HG03039 (cell line): ENCODE results near the gene WDR27.

Experiments
- ATAC-seq: cut with Tn5 transposase; IDR thresholded peaks from one replicate; pipeline ENCODE4 v1.9.1; 2021; ENCODE audit warnings: mild to moderate bottlenecking, moderate library complexity; ENCODE audit not compliant: unreplicated experiment

WDR27 gene

DNA sequence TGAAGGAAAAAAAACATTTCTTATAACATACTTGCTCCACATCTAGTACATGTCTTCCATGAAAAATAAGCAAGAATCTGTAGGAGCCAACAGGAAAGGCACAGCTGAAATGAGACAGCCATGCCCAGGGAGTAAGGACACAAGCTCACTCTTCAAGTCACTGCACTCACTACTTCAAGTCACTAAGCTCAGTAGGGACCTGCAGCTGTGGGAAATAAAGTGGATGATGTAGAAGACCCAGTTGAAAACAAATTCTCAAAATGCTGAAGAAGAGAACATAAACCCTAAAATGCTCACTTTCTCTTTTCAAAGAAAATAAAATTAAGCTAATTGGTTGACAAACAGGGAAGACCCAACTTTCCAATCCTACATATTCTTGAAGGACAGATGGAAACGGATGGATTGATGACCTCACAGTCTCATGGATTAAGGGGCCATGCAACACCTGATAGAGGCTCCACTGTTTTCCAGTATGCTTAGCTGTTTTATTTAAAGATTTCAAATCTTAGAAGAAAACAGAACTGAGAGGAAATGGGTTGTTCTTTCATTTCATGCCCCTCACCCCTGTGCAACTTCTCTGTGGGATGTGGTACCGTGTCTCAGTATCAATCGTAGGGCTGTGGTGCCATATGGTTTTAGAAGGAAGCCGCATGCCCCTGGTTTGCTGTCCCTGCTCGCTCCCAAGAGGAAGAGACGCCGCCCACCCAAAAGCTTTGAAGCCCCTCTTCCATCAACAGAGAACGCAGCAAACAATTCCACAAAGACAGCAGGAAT, 133.3 kb downstream of the WDR27 start:
- no peak for ATAC-seq

DNA sequence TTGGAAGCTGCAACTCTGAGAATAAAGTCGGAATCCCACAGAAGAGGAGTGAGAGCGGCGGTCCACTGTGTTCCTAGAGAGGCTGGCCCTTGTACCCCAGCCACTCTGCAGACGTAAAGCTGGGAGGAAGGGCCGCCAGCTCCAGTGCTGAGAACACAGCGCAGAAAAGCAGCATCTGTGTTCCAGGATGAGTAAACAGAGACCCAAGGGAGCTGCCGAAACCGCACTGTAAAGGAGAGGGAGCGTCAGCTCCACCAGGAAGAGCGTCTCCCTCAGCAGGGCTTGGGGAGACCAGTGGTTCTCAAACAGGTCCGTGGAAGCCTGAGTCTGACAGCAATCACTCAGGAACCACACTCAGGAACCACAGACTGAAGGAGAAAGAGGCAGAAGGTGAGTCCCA, 134.0 kb downstream of the WDR27 start:
- ATAC-seq = no peak

DNA sequence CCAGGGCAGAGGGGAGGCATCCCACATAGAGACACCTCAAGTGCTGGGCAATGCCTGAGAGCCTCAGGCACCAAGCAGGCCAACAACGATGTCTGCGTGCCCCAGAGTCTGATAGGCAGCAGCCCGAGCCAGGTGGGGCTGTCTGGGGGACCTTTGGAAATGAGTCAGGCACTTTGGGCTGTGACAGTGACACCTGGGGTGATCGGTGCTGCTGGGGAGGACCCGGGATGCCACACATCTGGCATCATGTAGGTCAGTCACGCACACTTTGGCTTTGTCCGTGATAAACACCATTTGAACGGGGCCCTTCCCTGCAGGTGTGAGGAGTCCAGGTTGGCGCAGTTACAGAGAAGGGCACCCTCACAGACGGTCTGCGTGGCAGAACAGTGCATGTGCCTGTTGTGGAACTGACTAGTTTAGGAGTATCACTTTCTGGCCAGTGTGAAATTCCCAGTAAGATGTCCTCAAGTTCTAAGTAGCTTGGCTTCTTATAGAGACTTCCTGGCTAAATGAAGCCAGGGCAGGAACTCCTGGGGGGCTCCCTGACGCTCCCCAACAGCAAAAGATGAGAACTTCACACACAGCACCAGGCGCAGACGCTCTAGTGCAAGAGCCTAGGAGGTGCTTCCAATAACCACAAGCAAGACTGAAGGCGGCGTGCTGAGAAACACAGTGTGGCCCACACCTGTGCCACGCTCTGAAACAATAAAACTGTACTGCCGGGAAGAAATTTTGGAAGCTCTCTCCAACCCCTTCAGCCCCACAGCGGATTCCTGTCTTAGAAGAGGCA, 134.7 kb downstream of the WDR27 start:
- ATAC-seq = no peak

GRCh38 chr6:169566319-169566718, 135.5 kb downstream of the WDR27 start:
- no peak for ATAC-seq

DNA sequence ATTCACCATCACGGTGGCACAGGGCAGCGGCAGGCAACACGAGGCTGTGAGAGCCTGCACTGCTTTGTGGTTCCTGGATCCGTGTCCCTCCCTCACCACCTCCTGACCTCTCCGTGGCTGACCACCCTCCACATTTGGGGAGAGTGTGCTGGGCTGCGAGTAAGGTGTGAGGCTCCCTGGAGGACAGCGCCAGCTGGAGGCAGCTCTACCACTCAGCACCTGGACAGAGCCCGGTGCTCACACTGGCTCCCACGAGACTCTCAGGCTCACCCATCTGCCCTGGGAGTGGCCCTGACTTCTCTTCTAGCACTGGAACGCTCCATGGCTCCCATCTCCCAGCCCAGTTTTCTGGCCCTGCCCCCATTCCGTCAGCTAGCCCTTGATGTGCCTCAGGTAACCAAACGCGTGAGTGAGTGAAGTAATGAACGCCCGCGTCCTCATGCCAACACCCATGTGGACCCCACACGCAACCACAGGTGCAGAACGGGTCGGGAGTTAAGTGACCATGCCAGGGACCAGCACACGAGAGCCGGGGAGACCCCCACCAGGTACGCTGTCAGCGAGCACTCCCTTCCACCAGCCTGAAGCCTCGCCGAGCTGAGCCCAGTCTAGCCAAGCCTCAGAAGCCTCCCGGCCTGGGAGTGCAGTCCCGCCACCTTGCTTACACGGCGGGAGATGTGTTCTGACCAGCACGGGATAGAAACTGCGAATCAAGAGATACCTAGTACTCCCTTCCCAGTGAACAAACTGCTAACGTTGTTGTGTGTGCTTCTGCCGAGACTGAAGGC, 137.2 kb downstream of the WDR27 start:
- no peak for ATAC-seq

- ATAC-seq = no peak
Measured at GRCh38 chr6:169561665-169562064, 140.2 kb downstream of the WDR27 start.

- ATAC-seq = no peak
Measured at GRCh38 chr6:169559592-169559991, 142.2 kb downstream of the WDR27 start.

GRCh38 chr6:169558774-169559441, 142.9 kb downstream of the WDR27 start:
- ATAC-seq = no peak

- no peak for ATAC-seq
Measured at GRCh38 chr6:169558378-169558773, 143.5 kb downstream of the WDR27 start.

GRCh38 chr6:169557887-169558286, 143.9 kb downstream of the WDR27 start:
- ATAC-seq = no peak

GRCh38 chr6:169556758-169557548, 144.9 kb downstream of the WDR27 start:
- ATAC-seq = peak; percentile 100

- no peak for ATAC-seq
Measured at GRCh38 chr6:169555971-169556617, 145.7 kb downstream of the WDR27 start.

- ATAC-seq = no peak
Measured at GRCh38 chr6:169545982-169546381, 155.8 kb downstream of the WDR27 start.

- ATAC-seq = no peak
Measured at GRCh38 chr6:169543704-169544103, 158.1 kb downstream of the WDR27 start.

DNA sequence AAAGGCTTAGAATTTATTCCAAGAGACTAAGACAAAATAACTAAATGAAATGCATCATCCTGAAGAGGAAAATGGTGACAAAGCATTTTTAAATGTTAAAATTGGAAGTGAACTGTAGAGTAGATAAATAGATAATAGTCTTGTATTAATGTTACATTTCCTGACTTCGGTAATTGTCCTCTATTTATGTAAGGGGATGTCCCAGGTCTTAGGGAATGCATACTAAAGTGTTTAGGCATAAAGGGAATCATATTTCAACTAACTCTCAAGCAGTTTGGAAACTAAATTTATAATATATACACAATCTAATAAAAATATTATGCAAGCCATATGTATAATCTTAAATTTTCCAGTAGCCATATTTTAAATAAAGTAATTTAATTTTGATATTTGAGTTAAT, 159.3 kb downstream of the WDR27 start:
- no peak for ATAC-seq

DNA sequence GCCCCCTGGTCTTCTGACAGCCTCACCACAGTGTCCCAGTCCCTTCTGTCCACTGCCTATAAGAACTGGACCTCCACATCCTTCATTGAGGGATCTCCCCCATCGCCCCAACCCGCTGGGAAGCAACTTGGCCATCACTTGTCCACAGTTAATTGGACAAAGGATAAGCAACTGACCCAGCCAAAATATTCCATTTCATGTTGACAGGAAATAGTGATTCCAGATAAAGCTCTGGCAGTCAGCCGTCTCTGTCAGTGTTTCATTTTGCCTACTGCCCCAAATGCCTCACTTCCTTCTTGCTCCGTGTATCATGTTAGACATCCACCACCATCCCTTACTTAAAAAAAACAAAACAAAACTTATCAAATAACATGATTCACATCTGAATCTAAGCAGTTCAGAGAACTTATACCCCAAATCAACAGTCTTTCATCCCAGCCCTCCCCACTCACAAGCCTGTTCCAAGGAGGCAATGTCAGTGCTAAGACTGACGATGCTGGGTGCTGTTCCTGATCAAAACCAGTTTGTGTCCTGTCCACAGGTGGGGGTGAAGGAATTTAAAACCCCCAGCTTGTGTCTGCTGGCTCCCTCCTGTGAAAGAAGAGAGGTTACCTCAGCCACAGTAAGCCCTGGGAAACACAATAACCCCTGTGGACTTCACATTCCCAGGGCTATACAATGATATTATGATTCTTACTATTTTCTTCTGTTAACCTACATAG, 162.5 kb downstream of the WDR27 start:
- ATAC-seq = no peak

DNA sequence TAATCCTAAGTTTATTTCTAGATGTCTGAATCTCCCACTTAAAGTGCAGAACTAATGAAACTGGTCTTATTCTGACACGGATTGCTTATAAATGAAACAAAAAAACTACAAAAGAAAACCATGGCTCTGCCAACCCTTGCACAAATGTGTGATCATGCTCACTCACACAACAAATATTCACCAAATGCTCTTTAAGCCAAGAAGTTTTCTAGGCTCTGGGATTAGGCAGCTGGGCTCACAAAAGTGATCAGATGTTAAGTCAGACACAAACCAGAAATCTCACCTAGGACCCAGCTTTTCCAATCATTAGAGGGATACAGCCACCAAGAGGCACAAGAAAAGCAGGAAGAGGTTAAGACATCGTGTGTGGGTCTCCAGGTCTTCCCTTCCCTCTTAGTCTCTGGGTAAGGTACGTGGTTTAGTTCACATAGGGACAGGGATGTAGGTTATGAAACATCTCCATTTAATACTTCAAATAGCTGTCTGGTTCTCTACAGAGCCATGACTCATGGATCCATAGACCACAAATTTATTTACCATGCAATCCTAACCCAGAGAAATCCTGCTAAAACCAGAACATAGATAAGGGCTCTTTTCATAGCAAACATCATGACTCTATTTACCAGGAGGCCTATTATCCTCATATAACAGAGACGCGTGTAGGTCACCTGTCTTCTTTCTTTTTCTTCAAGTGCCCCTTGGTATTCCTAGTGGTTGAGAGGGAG, 165.2 kb downstream of the WDR27 start:
- no peak for ATAC-seq

DNA sequence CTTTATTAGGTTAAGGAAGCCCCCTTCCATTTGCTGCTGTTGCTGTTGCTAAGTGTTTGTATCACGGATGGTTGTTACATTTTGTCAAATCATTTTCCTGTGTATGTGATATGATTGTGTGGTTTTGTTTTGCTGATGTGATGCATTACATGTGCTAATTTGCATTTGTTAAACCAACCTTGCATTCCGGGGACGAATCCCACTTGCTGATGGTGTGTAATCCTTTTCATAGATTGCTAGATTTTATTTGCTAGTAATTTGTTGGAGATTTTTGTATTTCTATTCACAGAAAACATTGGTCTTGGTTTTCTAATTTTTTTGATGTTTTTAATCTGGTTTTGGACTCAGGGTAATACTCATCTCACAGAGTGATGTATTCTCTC, 167.8 kb downstream of the WDR27 start:
- ATAC-seq = no peak
